Lung (tissue), 11 donors: ENCODE measurements around the gene LOC128125822.

Experiments
- ATAC-seq: fragments of 200-7000 bp; cut with Tn5 transposase; one replicate; pipeline ENCODE4 v1.9.1; 2020; ENCODE audit warnings: moderate number of reproducible peaks; ENCODE audit not compliant: insufficient read depth, low FRiP score
- DNase-seq, 3 donors: peaks; one replicate each; pipeline ENCODE4 v3.0.0-alpha.2; 2013 to 2017
- H3K27ac ChIP-seq, 2 donors: one replicate each; pipeline ENCODE4 v1.5.1; 2013; ENCODE audit warnings: mild to moderate bottlenecking in 2 of 2, moderate library complexity in 2 of 2, control low read depth in 1 of 2, inconsistent platforms in 1 of 2, low read depth in 1 of 2, low read length in 1 of 2
- H3K27me3 ChIP-seq, 3 donors: one replicate each; pipeline ENCODE4 v1.5.1; 2013; ENCODE audit warnings: low read length in 2 of 3; ENCODE audit not compliant: control insufficient read depth in 3 of 3, insufficient read depth in 3 of 3
- H3K36me3 ChIP-seq, 4 donors: one replicate each; pipeline ENCODE4 v1.5.1; 2013; ENCODE audit warnings: low read length in 4 of 4, mild to moderate bottlenecking in 1 of 4, moderate library complexity in 1 of 4; ENCODE audit not compliant: control insufficient read depth in 4 of 4, insufficient read depth in 4 of 4
- H3K4me1 ChIP-seq, 5 donors: one replicate each; pipeline ENCODE4 v1.5.1; 2013; ENCODE audit warnings: low read length in 5 of 5, mild to moderate bottlenecking in 2 of 5, moderate library complexity in 1 of 5; ENCODE audit not compliant: control insufficient read depth in 5 of 5, insufficient read depth in 5 of 5
- H3K4me3 ChIP-seq: one replicate; pipeline ENCODE4 v1.5.1; 2013; ENCODE audit warnings: mild to moderate bottlenecking, control low read depth, moderate library complexity
- H3K9ac ChIP-seq, 2 donors: one replicate each; pipeline ENCODE4 v1.5.1; 2013; ENCODE audit warnings: low read length in 2 of 2, control low read depth in 1 of 2; ENCODE audit not compliant: insufficient read depth in 1 of 2
- H3K9me3 ChIP-seq, 4 donors: one replicate each; pipeline ENCODE4 v1.5.1; 2013; ENCODE audit warnings: low read length in 3 of 4, mild to moderate bottlenecking in 1 of 4, moderate library complexity in 1 of 4; ENCODE audit not compliant: control insufficient read depth in 4 of 4, insufficient read depth in 3 of 4
- CTCF ChIP-seq: IDR thresholded peaks from 2 replicates; pipeline ENCODE4 v1.5.1; 2012; ENCODE audit warnings: mild to moderate bottlenecking; ENCODE audit errors: control extremely low read depth, extremely low read depth
- WGBS, 2 donors: extraction: QIAGEN DNeasy Blood & Tissue Kit; methylation state at CpG; one replicate each; pipeline ENCODE4 v1.1.7; 2013; 5-methylcytosine and 5-hydroxymethylcytosine counted together
- donor health status: control.
- donor health status: control.
- donor health status: Bipolar disorder and iron deficiency.
- donor health status: healthy.
- donor health status: DM: yes; HTN: yes; CAD: no.

LOC128125822 gene

GRCh38 chr6:63543982-63544381 lies 28.3 kb upstream of the LOC128125822 start:
- no peak overlapping the region for H3K27ac ChIP-seq
- no peaks in the 10 kb centered on the region for H3K27me3 ChIP-seq
- no peaks in the 10 kb centered on the region for H3K4me1 ChIP-seq
- no peaks in the 10 kb centered on the region for H3K36me3 ChIP-seq
- no peak for DNase-seq
- ATAC-seq, result no peak
- WGBS, 2 donors, result 70 to 74% methylated on average over 3 of the region's 3 CpGs
- no peak overlapping the region for H3K9ac ChIP-seq
- no peak for TF ChIP-seq CTCF
- no peaks in the 10 kb centered on the region for H3K9me3 ChIP-seq
- H3K4me3 ChIP-seq, result no peak overlapping the region

GRCh38 chr6:63546236-63546635 lies 26.0 kb upstream of the LOC128125822 start:
- no peak overlapping the region for H3K4me3 ChIP-seq
- H3K27ac ChIP-seq, result no peak overlapping the region
- no peaks in the 10 kb centered on the region for H3K4me1 ChIP-seq
- no peak overlapping the region for H3K9ac ChIP-seq
- no peak for TF ChIP-seq CTCF
- no peaks in the 10 kb centered on the region for H3K9me3 ChIP-seq
- 94% methylated on average over 6 of the region's 6 CpGs for WGBS, 2 donors
- no peak for ATAC-seq
- DNase-seq, result no peak
- H3K36me3 ChIP-seq, result no peaks in the 10 kb centered on the region
- H3K27me3 ChIP-seq, result no peaks in the 10 kb centered on the region

GRCh38 chr6:63546697-63547096 lies 25.6 kb upstream of the LOC128125822 start:
- no peak overlapping the region for H3K4me3 ChIP-seq
- no peak for ATAC-seq
- no peaks in the 10 kb centered on the region for H3K4me1 ChIP-seq
- no peak overlapping the region for H3K27ac ChIP-seq
- 95 to 100% methylated on average over 1 of the region's 1 CpG for WGBS, 2 donors
- no peak for TF ChIP-seq CTCF
- H3K36me3 ChIP-seq, result no peaks in the 10 kb centered on the region
- H3K9me3 ChIP-seq, result no peaks in the 10 kb centered on the region
- no peaks in the 10 kb centered on the region for H3K27me3 ChIP-seq
- no peak for DNase-seq
- no peak overlapping the region for H3K9ac ChIP-seq

GRCh38 chr6:63549076-63549475 lies 23.2 kb upstream of the LOC128125822 start:
- no peak overlapping the region for H3K9ac ChIP-seq
- ATAC-seq, result no peak
- H3K4me3 ChIP-seq, result no peak overlapping the region
- no peaks in the 10 kb centered on the region for H3K36me3 ChIP-seq
- H3K27ac ChIP-seq, result no peak overlapping the region
- TF ChIP-seq CTCF, result no peak
- no peak for DNase-seq
- no peaks in the 10 kb centered on the region for H3K9me3 ChIP-seq
- 84 to 87% methylated on average over 5 of the region's 5 CpGs for WGBS, 2 donors
- H3K4me1 ChIP-seq, result peaks cover 0 to 2% (median 0%) of the 10 kb centered on the region in 5 donors
- H3K27me3 ChIP-seq, result no peaks in the 10 kb centered on the region
